ENCODE measurements around the gene LRRC17.

LRRC17 gene

GRCh38 chr7:102874166-102874829, 38.5 kb upstream of the LRRC17 start:
- peak; percentile 84 for DNase-seq (ENCODE audit: low read depth)
- TF ChIP-seq CTCF (conservative IDR thresholded peaks at IDR 0.05; ENCODE audit: low read depth, low read length), result no peak
- H3K4me3 ChIP-seq (ENCODE audit: low read depth, low read length), result no peak overlapping the region

- TF ChIP-seq CTCF (conservative IDR thresholded peaks at IDR 0.05; ENCODE audit: low read depth, low read length), result no peak
- DNase-seq (ENCODE audit: low read depth), result peak; percentile 42
- no peak overlapping the region for H3K4me3 ChIP-seq (ENCODE audit: low read depth, low read length)
Measured at GRCh38 chr7:102874966-102875365, 37.8 kb upstream of the LRRC17 start.

GRCh38 chr7:102875700-102876295, 37.0 kb upstream of the LRRC17 start:
- TF ChIP-seq CTCF (conservative IDR thresholded peaks at IDR 0.05; ENCODE audit: low read depth, low read length), result no peak
- peak; percentile 99 for DNase-seq (ENCODE audit: low read depth)
- no peak overlapping the region for H3K4me3 ChIP-seq (ENCODE audit: low read depth, low read length)

GRCh38 chr7:102883098-102883860, 29.5 kb upstream of the LRRC17 start:
- no peak for TF ChIP-seq CTCF (conservative IDR thresholded peaks at IDR 0.05; ENCODE audit: low read depth, low read length)
- no peak overlapping the region for H3K4me3 ChIP-seq (ENCODE audit: low read depth, low read length)
- DNase-seq (ENCODE audit: low read depth), result peak; percentile 82

GRCh38 chr7:102888561-102889233, 24.1 kb upstream of the LRRC17 start:
- DNase-seq (ENCODE audit: low read depth), result no peak

GRCh38 chr7:102889851-102890250, 22.9 kb upstream of the LRRC17 start:
- no peak for DNase-seq (ENCODE audit: low read depth)
- no peak for TF ChIP-seq CTCF (conservative IDR thresholded peaks at IDR 0.05; ENCODE audit: low read depth, low read length)
- H3K4me3 ChIP-seq (ENCODE audit: low read depth, low read length), result no peak overlapping the region

More at GRCh38 chr7:102888561-102889233, 24.1 kb upstream of the LRRC17 start:
- no peak for TF ChIP-seq CTCF (conservative IDR thresholded peaks at IDR 0.05; ENCODE audit: low read depth, low read length)
- H3K4me3 ChIP-seq (ENCODE audit: low read depth, low read length), result no peak overlapping the region
